ENCODE results near the gene TSPAN1. TPM values are rescaled to one million over a fixed set of nuclear protein-coding genes. Genes with fewer than 3 reads are reported as not detected.

Gene TSPAN1
- polyA plus RNA-seq, 1 experiment, result 1.1 TPM

- H3K27me3 ChIP-seq (ENCODE audit: control insufficient read depth, insufficient read depth, low read length), result no peaks in the 10 kb centered on the region
- ChIA-PET CTCF (interaction anchor here (0.8 to 1.4 kb wide), 4 partner anchors 8 to 29 kb away, joined by 3 to 4 read pairs (median 4); no protein-coding TSS in a partner anchor), POLR2A (no interaction called here)
- TF ChIP-seq, protein P1, sequence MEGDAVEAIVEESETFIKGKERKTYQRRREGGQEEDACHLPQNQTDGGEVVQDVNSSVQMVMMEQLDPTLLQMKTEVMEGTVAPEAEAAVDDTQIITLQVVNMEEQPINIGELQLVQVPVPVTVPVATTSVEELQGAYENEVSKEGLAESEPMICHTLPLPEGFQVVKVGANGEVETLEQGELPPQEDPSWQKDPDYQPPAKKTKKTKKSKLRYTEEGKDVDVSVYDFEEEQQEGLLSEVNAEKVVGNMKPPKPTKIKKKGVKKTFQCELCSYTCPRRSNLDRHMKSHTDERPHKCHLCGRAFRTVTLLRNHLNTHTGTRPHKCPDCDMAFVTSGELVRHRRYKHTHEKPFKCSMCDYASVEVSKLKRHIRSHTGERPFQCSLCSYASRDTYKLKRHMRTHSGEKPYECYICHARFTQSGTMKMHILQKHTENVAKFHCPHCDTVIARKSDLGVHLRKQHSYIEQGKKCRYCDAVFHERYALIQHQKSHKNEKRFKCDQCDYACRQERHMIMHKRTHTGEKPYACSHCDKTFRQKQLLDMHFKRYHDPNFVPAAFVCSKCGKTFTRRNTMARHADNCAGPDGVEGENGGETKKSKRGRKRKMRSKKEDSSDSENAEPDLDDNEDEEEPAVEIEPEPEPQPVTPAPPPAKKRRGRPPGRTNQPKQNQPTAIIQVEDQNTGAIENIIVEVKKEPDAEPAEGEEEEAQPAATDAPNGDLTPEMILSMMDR (IDR thresholded peaks at IDR 0.05; ENCODE audit: insufficient read depth, low read depth, low read length), result no peak
- no peak overlapping the region for H3K4me3 ChIP-seq (ENCODE audit: low read depth, low read length)
- no peaks in the 10 kb centered on the region for H3K36me3 ChIP-seq (ENCODE audit: control insufficient read depth, insufficient read depth, low read length)
- no peak for DNase-seq (ENCODE audit: low read depth)
These were observed 22.9 kb upstream of the TSPAN1 start for GRCh38 chr1:46152016-46152415.

GRCh38 chr1:46153228-46153627, 21.7 kb upstream of the TSPAN1 start:
- Histone ChIP-seq H3K4me3 (ENCODE audit: low read depth, low read length) (no peak overlapping the region), H3K27me3 (ENCODE audit: control insufficient read depth, insufficient read depth, low read length) (no peaks in the 10 kb centered on the region), H3K36me3 (ENCODE audit: control insufficient read depth, insufficient read depth, low read length) (no peaks in the 10 kb centered on the region)
- TF ChIP-seq, protein P1 (IDR thresholded peaks at IDR 0.05; ENCODE audit: insufficient read depth, low read depth, low read length), result no peak
- no peak for DNase-seq (ENCODE audit: low read depth)
- CTCF ChIA-PET, result no interaction called here
- POLR2A ChIA-PET, result no interaction called here

- no peaks in the 10 kb centered on the region for H3K36me3 ChIP-seq (ENCODE audit: control insufficient read depth, insufficient read depth, low read length)
- TF ChIP-seq, protein P1 (IDR thresholded peaks at IDR 0.05; ENCODE audit: insufficient read depth, low read depth, low read length), result no peak
- CTCF ChIA-PET, result no interaction called here
- no peak overlapping the region for H3K4me3 ChIP-seq (ENCODE audit: low read depth, low read length)
- no peaks in the 10 kb centered on the region for H3K27me3 ChIP-seq (ENCODE audit: control insufficient read depth, insufficient read depth, low read length)
- POLR2A ChIA-PET, result no interaction called here
- DNase-seq (ENCODE audit: low read depth), result no peak
These were observed 21.2 kb upstream of the TSPAN1 start for GRCh38 chr1:46153732-46154131.

GRCh38 chr1:46157916-46158311, 17.0 kb upstream of the TSPAN1 start:
- Histone ChIP-seq H3K36me3 (ENCODE audit: control insufficient read depth, insufficient read depth, low read length) (no peaks in the 10 kb centered on the region), H3K27me3 (ENCODE audit: control insufficient read depth, insufficient read depth, low read length) (no peaks in the 10 kb centered on the region), H3K4me3 (ENCODE audit: low read depth, low read length) (no peak overlapping the region)
- ChIA-PET CTCF (interaction anchor here (1.1 to 1.6 kb wide), 2 partner anchors 18 to 21 kb away, joined by 3 to 5 read pairs; partner anchors contain the start of gene P3R3URF), POLR2A (no interaction called here)
- DNase-seq (ENCODE audit: low read depth), result no peak
- TF ChIP-seq, protein P1 (IDR thresholded peaks at IDR 0.05; ENCODE audit: insufficient read depth, low read depth, low read length), result no peak

GRCh38 chr1:46158312-46159281, 16.3 kb upstream of the TSPAN1 start:
- Histone ChIP-seq H3K36me3 (ENCODE audit: control insufficient read depth, insufficient read depth, low read length) (no peaks in the 10 kb centered on the region), H3K4me3 (ENCODE audit: low read depth, low read length) (no peak overlapping the region), H3K27me3 (ENCODE audit: control insufficient read depth, insufficient read depth, low read length) (no peaks in the 10 kb centered on the region)
- ChIA-PET POLR2A (no interaction called here), CTCF (interaction anchor here (1.1 kb wide), 1 partner anchor 18 kb away, joined by 3 read pairs; the partner anchor contains the start of gene P3R3URF)
- TF ChIP-seq, protein P1 (IDR thresholded peaks at IDR 0.05; ENCODE audit: insufficient read depth, low read depth, low read length), result no peak
- DNase-seq (ENCODE audit: low read depth), result no peak
